Inferior parietal cortex (tissue), 1 donor: Measurements from ENCODE around the gene AGPAT4.

Experiments used
- DNase-seq: peaks from one replicate; pipeline ENCODE4 v3.0.0-alpha.2; 2016; ENCODE audit errors: extremely low spot score

AGPAT4 gene

DNA sequence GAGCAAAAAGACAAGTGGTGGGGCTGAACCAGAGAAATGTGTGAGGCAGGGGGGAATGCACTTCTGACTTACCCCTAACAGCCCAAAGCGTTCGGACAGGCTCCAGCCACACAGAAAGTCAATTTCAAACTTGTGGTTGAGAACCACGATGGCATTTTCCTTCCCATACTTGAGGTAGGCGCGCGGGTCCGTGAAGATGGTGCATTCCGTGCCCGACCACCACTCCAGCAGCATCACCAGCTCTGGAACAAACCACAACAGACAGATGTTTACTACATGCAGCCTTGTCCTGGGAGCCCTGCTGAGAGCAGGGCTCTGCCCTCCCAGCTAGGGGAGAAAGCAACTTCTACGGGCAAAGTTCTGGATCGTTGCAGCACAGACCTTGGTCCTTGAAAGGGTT is 107.7 kb downstream of the AGPAT4 start:
- no peak for DNase-seq

- DNase-seq, result no peak
These were observed 109.7 kb downstream of the AGPAT4 start for GRCh38 chr6:161164182-161164625.

- DNase-seq, result no peak
These were observed 110.2 kb downstream of the AGPAT4 start for GRCh38 chr6:161163466-161164181.

- no peak for DNase-seq
These were observed 111.1 kb downstream of the AGPAT4 start for GRCh38 chr6:161162722-161163121.

- no peak for DNase-seq
These were observed 111.8 kb downstream of the AGPAT4 start for GRCh38 chr6:161161889-161162624.

- DNase-seq, result no peak
These were observed 112.7 kb downstream of the AGPAT4 start for GRCh38 chr6:161161121-161161520.

GRCh38 chr6:161154796-161155335 is 119.0 kb downstream of the AGPAT4 start:
- DNase-seq, result no peak

DNA sequence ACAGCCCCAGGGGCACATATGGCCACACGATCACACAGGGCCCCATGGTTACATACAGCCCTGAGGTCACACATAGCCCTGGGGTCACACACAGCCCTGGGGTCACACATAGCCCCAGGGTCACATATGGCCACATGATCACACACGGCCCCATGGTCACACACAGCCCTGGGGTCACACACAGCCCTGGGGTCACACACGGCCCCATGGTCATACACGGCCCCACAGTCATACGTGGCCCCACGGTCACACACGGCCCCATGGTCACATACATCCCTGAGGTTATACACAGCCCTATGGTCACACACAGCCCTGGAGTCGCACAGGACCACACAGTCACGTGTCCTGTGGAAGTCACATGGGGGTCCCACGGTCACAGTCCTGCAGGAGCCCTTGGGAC is 120.1 kb downstream of the AGPAT4 start:
- DNase-seq, result no peak

DNA sequence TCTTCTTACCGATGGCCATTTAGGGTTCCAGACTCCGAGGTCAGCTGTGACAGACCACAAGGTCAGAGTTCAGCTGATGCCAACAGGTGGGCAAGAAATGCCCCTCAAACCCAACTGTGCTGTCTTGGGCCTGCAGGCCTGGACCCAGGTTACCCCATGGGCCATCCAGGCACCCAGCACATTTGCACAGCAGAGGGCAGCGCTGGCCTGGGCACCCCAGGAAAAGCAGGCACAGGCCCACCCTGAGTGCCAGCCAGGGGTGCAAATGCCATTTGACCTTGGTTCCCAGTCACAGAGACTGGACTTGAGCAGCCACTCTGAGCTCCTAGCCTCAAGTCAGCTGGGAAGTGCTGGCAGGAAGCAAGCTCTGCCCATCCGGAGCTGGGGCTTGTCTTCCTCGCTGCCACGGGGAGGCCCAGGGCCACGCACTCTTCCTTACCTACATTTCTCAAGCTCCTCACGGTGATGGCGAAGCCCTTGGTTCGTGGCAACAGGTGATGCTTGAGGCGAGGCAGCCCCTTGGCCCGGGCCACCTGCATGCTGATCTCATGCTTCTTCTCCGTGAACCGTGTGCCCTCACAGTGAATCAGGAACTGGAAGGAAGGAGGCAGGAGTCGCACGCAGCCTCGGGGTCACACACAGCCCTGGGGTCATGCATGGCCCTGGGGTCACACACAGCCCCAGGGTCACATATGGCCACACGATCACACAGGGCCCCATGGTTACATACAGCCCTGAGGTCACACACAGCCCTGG is 120.8 kb downstream of the AGPAT4 start:
- no peak for DNase-seq

- DNase-seq, result no peak
These were observed 121.4 kb downstream of the AGPAT4 start for GRCh38 chr6:161152527-161152862.

DNA sequence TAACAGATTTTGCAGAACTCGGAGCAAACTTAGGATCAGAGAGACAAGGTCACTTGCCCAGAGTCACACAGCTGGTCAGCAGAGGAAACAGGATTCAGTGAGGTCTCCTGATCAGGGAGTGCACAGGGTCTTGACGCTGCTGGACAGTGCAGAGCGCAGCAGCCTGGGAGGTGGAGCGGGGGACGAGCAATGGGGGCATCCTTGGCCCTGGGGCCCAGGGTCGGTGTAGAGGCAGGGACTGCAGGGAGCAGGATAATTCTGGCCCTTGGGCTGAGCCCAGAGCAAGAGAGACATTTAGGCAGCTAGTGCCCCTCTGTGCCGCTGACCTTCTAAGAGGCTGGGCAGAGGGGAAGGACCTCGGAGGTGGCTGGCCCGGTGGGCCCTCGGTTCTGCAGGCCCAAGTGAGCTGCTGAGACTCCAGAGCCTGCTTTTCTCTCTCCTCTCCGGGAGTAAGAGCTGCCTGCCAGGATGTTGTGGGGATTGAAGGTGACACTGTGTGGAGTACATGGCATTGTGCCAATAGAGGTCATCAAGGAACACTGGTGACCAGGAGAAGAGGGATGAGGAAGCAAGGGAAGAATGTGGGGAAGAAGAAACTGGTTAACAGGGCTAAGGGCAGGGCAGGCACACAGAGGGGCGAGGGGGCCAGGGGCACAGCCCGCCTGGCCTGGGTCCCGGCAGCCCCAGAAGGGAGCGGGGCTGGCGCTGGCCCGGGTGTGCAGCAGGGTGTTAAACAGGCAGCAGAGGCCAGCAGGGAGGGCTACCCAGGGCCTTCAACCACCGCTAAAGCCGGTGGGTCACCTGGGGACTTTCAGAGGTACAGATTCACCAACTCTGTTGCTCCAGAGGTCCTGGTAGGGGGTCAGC is 122.0 kb downstream of the AGPAT4 start:
- DNase-seq, result no peak

DNA sequence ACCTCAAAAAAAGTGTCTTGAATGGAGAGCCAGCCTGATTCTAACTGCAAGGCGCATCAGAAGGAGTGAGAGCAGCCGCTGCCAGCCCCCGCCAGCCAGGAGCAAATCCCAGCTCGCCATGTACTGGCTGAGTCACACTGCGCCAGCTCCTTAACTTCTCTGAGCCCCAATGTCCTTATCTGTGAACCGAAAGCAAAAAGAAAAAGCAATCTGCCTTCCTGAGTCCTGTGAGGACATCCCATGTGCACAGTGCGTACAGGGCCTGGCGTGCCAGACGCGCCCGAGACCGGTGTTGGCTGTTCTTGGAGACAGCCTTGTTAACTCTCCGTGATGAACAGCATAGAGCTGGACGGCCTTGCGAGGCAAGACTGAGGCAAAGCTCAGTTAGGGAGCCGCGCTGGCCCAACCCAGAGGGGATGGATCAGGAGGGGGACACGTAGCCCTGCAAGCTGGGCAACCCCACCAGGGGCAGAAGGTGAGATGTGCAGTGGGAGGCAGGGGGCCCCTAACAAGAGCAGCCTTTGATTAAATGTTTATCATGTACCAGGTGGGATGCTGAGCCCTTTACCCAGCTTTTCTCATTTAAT is 122.7 kb downstream of the AGPAT4 start:
- no peak for DNase-seq

- DNase-seq, result no peak
These were observed 123.3 kb downstream of the AGPAT4 start for GRCh38 chr6:161150566-161150965.

DNA sequence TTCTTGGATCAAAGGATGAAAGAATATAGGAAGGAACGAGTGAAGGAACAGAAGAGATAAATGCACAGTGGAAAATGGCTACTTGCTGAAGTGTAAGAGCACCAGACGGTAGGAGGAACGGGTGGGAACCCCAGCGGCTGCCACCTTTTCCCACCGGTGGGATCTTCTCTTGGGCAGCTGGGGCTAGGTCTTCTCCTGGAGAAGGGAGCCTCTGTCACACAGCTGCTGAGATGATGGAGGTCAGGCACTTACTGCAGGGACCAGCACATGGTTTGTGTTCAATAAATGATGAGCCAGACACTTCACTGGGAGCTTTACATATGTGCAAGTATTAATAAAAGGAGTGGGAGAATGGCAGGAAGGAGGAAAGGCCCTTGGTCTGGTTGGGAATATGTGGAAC is 123.7 kb downstream of the AGPAT4 start:
- DNase-seq, result no peak

DNA sequence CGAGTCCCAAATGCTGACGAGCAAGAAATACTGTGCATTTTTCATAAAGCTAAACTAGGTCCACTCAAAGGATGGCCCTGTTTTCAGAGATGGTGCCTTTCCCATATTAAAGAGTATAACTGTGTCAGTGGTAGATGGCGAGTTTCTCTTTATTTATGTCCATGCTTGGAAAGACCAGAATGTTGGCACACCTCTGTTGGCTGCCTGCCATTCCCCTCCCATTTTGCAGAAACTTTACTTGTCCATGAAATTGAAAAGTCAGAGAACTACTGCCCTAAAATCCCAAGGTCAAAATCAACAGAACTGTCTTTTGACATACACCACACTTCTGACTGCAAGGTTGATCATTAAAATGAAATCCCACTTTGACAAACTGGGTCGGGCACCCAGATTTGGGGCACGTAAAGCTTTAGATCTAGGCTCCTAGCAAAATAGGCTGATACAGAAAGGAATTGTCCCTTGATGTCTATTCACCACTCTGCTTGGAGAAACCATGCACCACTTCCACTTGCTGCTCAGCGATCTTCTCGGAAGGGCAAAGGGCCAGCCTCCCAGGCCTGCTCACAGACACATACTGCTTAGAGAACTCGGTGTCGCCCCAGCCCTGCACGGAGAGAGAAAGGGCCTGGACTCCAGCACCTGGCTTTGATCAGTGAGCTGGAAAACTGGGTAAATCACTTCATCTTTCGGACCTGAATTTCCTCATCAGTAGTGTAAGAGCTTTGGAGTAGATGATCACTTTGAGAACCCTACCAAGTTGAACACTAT is 130.0 kb downstream of the AGPAT4 start:
- DNase-seq, result no peak

GRCh38 chr6:161142957-161143296 is 130.9 kb downstream of the AGPAT4 start:
- no peak for DNase-seq

GRCh38 chr6:161141173-161141572 is 132.7 kb downstream of the AGPAT4 start:
- no peak for DNase-seq

DNA sequence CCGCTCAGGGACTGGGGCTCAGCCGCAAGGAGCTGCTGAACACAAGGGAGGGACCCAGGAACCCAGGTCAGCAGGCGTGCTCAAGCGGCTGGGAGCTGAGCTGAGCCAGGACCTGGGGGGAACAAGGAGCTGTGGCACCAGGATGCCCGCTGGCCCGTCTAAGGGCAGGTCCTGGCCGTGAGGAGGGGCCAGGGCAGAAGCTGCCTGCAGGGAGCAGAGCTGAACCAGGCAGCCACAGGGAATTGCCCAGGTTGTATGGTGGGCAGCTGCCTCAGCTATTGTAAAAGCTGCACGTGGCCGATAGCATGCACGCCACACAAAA is 133.3 kb downstream of the AGPAT4 start:
- DNase-seq, result no peak

DNA sequence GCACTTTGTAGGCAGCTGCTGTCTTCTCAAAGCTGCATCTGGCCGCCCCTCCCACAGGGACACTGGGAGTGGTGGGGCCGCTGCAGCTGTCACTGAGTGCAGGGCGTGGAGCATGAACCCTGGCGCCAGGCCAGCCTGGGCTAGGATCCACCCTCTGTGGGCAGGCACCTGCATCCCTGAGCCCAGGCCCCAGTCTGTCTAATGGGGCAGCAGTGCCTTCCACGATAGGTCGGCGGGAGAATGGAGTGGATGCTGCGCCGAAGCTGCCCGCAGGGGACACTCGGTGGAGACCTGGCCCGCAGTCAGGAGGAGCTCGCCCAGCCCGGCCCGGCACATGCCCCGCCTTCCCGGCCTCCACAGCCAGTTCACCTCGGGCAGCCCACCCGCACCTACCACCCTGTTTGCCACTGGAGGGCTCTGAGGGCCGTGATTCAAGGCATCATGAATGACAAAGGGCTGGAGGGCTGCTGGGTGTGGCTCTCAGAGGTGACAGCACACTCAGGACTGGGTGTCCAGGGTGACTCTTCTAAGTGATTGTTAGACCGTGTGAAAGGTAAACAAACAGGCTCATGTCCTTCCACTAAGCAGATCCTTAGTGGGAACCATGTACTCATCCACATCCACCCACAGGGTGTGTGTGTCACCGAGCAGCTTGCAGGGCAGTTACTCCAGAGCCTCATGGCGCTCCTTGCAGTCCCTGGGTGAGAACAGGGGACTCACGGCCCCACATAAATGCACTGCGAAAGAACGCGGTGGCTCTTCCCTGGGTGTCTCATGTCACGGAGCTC is 133.9 kb downstream of the AGPAT4 start:
- no peak for DNase-seq

DNA sequence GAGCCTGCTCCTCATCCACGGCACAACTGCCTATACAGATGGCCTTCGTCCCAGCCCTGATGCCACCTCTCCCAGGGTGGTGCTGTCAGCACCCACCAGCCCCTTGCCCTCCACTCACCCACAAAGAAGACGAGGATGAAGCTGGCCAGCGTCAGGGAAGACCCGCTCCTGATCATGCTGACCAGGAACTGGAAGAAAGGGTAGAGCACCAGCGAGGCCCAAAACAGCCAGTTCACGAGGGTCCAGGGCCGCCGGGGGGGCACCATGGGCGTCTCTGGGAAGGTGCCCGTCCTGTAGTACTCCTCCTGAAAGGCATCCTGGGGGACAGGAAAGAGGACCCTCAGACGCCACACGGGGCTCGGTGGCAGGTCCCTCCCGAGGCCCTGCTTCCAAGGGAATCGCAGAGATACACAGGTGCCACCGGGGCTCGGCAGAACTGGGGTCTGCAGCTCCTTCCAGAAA is 134.5 kb downstream of the AGPAT4 start:
- no peak for DNase-seq
